B cell (primary cell): ENCODE measurements around the gene CLCNKA. TPM values are rescaled to one million over a fixed set of nuclear protein-coding genes. Genes with fewer than 3 reads are reported as not detected.
A peak's percentile ranks its signal among the peaks of the same experiment; 100 is the strongest.

ENCODE experiments used
- ATAC-seq: fragments of 200-7000 bp; cut with Tn5 transposase; one replicate; pipeline ENCODE4 v1.10.0; 2021; ENCODE audit warnings: low read depth, mild to moderate bottlenecking, moderate number of reproducible peaks, moderate library complexity
- CTCF ChIA-PET: fragments of 350-600 bp; sonication (Branson Sonifier 250); formaldehyde crosslinking; loops from one replicate; lab custom pipeline; 2021; ENCODE audit warnings: antibody characterized with exemption, inconsistent platforms; lab: Charles Lee
- POLR2A ChIA-PET: fragments of 350-600 bp; sonication (Branson Sonifier 250); formaldehyde crosslinking; loops from one replicate; lab custom pipeline; 2021; ENCODE audit warnings: antibody characterized with exemption; lab: Charles Lee
- DNase-seq: peaks from one replicate; pipeline ENCODE4 v3.0.0; 2013
- H2AFZ ChIP-seq: 2 replicates; pipeline ENCODE4 v1.6.1; 2012; ENCODE audit warnings: mild to moderate bottlenecking, low read depth, low read length; ENCODE audit not compliant: insufficient read depth, poor library complexity, severe bottlenecking
- H3K27ac ChIP-seq, 2 donors: 1 replicate in 1 of 2; 2 replicates in 1 of 2; pipeline ENCODE4 v1.5.1; 2012 to 2013; ENCODE audit warnings: low read length in 2 of 2, mild to moderate bottlenecking in 2 of 2, moderate library complexity in 1 of 2
- H3K27me3 ChIP-seq, 4 experiments: fragments of 200-600 bp in 1 of 4; sonication (generic) in 1 of 4; replicated peaks in 1 of 4; 1 replicate in 2 of 4; 2 replicates in 2 of 4; pipeline versions ENCODE4 v1.6.1 to v1.7.0; 2013 to 2016; ENCODE audit warnings: low read length in 3 of 4, mild to moderate bottlenecking in 2 of 4, mixed read lengths in 1 of 4, moderate library complexity in 1 of 4; ENCODE audit not compliant: insufficient read depth in 4 of 4, control insufficient read depth in 3 of 4; ENCODE audit errors: control extremely low read depth in 1 of 4
- H3K36me3 ChIP-seq, 2 experiments: replicated peaks in 1 of 2; 1 replicate in 1 of 2; 2 replicates in 1 of 2; pipeline versions ENCODE4 v1.6.1 to v1.7.1; 2013; ENCODE audit warnings: low read length in 1 of 2; ENCODE audit not compliant: insufficient read depth in 2 of 2, control insufficient read depth in 1 of 2; ENCODE audit errors: control extremely low read depth in 1 of 2, extremely low read depth in 1 of 2
- H3K4me1 ChIP-seq, 2 donors: fragments of 200-600 bp in 1 of 2; sonication (generic) in 1 of 2; 1 replicate in 1 of 2; 2 replicates in 1 of 2; pipeline versions ENCODE4 v1.5.1 to v1.6.1; 2013 to 2017; ENCODE audit warnings: low read length in 2 of 2; ENCODE audit not compliant: control insufficient read depth in 2 of 2, insufficient read depth in 2 of 2
- H3K4me2 ChIP-seq: replicated peaks from 2 replicates; pipeline ENCODE3; 2012; ENCODE audit warnings: mild to moderate bottlenecking, low read depth, low read length; ENCODE audit not compliant: poor library complexity, severe bottlenecking
- H3K4me3 ChIP-seq, 5 experiments: fragments of 200-600 bp in 1 of 5; sonication (generic) in 1 of 5; 1 replicate in 3 of 5; 2 replicates in 2 of 5; pipeline versions ENCODE4 v1.5.1 to v1.7.0; 2011 to 2016; ENCODE audit warnings: low read length in 4 of 5, mild to moderate bottlenecking in 4 of 5, low read depth in 2 of 5, control low read depth in 1 of 5, moderate library complexity in 1 of 5; ENCODE audit not compliant: insufficient read depth in 1 of 5; ENCODE audit errors: control extremely low read depth in 1 of 5, extremely low read depth in 1 of 5
- H3K79me2 ChIP-seq: fragments of 200-600 bp; sonication (generic); one replicate; pipeline ENCODE4 v1.6.0; 2016; ENCODE audit warnings: low read length; ENCODE audit not compliant: control insufficient read depth, insufficient read depth
- H3K9ac ChIP-seq: fragments of 200-600 bp; sonication (generic); 2 replicates; pipeline ENCODE4 v1.6.1; 2017; ENCODE audit warnings: mild to moderate bottlenecking, low read length, moderate library complexity
- H3K9me3 ChIP-seq, 3 donors: one replicate each; pipeline versions ENCODE4 v1.6.1 to v1.7.1; 2013; ENCODE audit warnings: low read length in 2 of 3; ENCODE audit not compliant: control insufficient read depth in 2 of 3, insufficient read depth in 1 of 3; ENCODE audit errors: control extremely low read depth in 1 of 3
- H4K20me1 ChIP-seq: 2 replicates; pipeline ENCODE4 v1.6.0; 2012; ENCODE audit warnings: mild to moderate bottlenecking, low read length; ENCODE audit not compliant: insufficient read depth, control insufficient read depth, poor library complexity, severe bottlenecking
- H3K27ac Mint-ChIP-seq: one replicate; pipeline ENCODE4 v1.8.0; 2021; ENCODE audit warnings: mixed read lengths
- H3K27me3 Mint-ChIP-seq: one replicate; pipeline ENCODE4 v1.8.0; 2021; ENCODE audit warnings: mixed read lengths
- H3K4me1 Mint-ChIP-seq: one replicate; pipeline ENCODE4 v1.8.0; 2021; ENCODE audit warnings: mixed read lengths
- H3K4me3 Mint-ChIP-seq: one replicate; pipeline ENCODE4 v1.8.0; 2021; ENCODE audit warnings: mixed read lengths
- H3K9me3 Mint-ChIP-seq: one replicate; pipeline ENCODE4 v1.8.0; 2022; ENCODE audit warnings: mixed read lengths; ENCODE audit not compliant: insufficient read depth
- CTCF ChIP-seq: fragments of 200-600 bp; IDR thresholded peaks from one replicate; pipeline ENCODE4 v1.8.0; 2022; ENCODE audit warnings: antibody characterized with exemption, mild to moderate bottlenecking
- EZH2 ChIP-seq: IDR thresholded peaks from 2 replicates; pipeline ENCODE4 v1.6.1; 2012; ENCODE audit warnings: borderline replicate concordance, low read depth, mild to moderate bottlenecking, moderate library complexity, low read length; ENCODE audit not compliant: insufficient read depth, poor library complexity, severe bottlenecking
- WGBS: methylation state at CpG from one replicate; pipeline ENCODE4 v1.1.5; 2013; ENCODE audit warnings: missing lambda C conversion rate; ENCODE audit not compliant: insufficient coverage; 5-methylcytosine and 5-hydroxymethylcytosine counted together
- intact Hi-C: fragments of 100-400 bp; cut with micrococcal nuclease; formaldehyde crosslinking; loops from one replicate; pipeline ENCODE4 v1.10.0; 2022
- polyA plus RNA-seq: library from polyadenylated mRNA; depleted of rRNA; stranded (reverse); fragments of >200 nt; gene quantifications from 2 replicates; pipeline ENCODE4 v1.2.3, GENCODE V29; 2012
- total RNA-seq, 2 donors: library from RNA; stranded (reverse); fragments of 120-200 nt in 1 of 2; gene quantifications; 1 replicate in 1 of 2; 2 replicates in 1 of 2; pipeline versions ENCODE4 v1.2.3 to v1.2.4, GENCODE V29; 2013 to 2022

The CLCNKA gene
- total and polyA plus RNA-seq, 2 donors (not counting 1 experiment from before 2014, with no cell fraction given): 0.03 TPM; not detected in 1

GRCh38 chr1:16013220-16013907, 8.5 kb upstream of the CLCNKA start:
- ATAC-seq (peak; percentile 54), DNase-seq (peak; percentile 40)
- H3K27me3 Mint-ChIP-seq: no peaks in the 10 kb centered on the region
- H3K27ac Mint-ChIP-seq: peak overlapping the region; percentile 41
- POLR2A ChIA-PET: no interaction called here
- H3K9me3 Mint-ChIP-seq: no peaks in the 10 kb centered on the region
- CTCF ChIA-PET: interaction anchor here (1.8 kb wide), 1 partner anchor 8 kb away, joined by 7 read pairs; no protein-coding TSS in a partner anchor
- 38% methylated on average over 22 of the region's 28 CpGs for WGBS
- Histone ChIP-seq H3K9ac (peak overlapping the region; percentile 65), H3K4me1 (peaks cover 18 to 32% of the 10 kb centered on the region in 2 donors), H2AFZ (peak overlapping the region; percentile 82), H3K27me3 (no peaks in the 10 kb centered on the region), H3K27ac (peak overlapping the region in 1 of 2 donors; percentile 36), H3K36me3 (no peaks in the 10 kb centered on the region), H3K4me2 (peak overlapping the region; percentile 94), H4K20me1 (no peaks in the 10 kb centered on the region), H3K4me3 (peak overlapping the region in 4 of 5 experiments; percentile 21 to 64 (median 52)), H3K79me2 (no peaks in the 10 kb centered on the region), H3K9me3 (no peaks in the 10 kb centered on the region)
- TF ChIP-seq CTCF: no peak
- peak overlapping the region; percentile 74 for H3K4me3 Mint-ChIP-seq
- intact Hi-C loops: no loop called here
- H3K4me1 Mint-ChIP-seq: peaks cover 28% of the 10 kb centered on the region

- no peak for ATAC-seq
- DNase-seq: no peak
- no peak overlapping the region for H3K9ac ChIP-seq
- H3K27me3 ChIP-seq: no peaks in the 10 kb centered on the region
- H3K9me3 ChIP-seq: no peaks in the 10 kb centered on the region
- no peaks in the 10 kb centered on the region for H3K9me3 Mint-ChIP-seq
- intact Hi-C loops: no loop called here
- WGBS: no CpG with 5 or more reads among the region's 4 CpGs
- no peak overlapping the region for H3K4me3 ChIP-seq
- no peaks in the 10 kb centered on the region for H3K27me3 Mint-ChIP-seq
- CTCF ChIA-PET: interaction anchor here (0.9 to 1.8 kb wide), 2 partner anchors 9 to 200 kb away, joined by 3 to 7 read pairs; no protein-coding TSS in a partner anchor
- no peak overlapping the region for H2AFZ ChIP-seq
- peaks cover 28% of the 10 kb centered on the region for H3K4me1 Mint-ChIP-seq
- H4K20me1 ChIP-seq: no peaks in the 10 kb centered on the region
- TF ChIP-seq EZH2 (no peak), CTCF (no peak)
- H3K79me2 ChIP-seq: no peaks in the 10 kb centered on the region
- H3K4me1 ChIP-seq: peaks cover 18 to 32% of the 10 kb centered on the region in 2 donors
- H3K36me3 ChIP-seq: no peaks in the 10 kb centered on the region
- no peak overlapping the region for H3K27ac ChIP-seq
- no peak overlapping the region for H3K4me2 ChIP-seq
- H3K4me3 Mint-ChIP-seq: peak overlapping the region; percentile 74
- H3K27ac Mint-ChIP-seq: peak overlapping the region; percentile 20
- POLR2A ChIA-PET: no interaction called here
Observed at GRCh38 chr1:16013908-16014258, 8.0 kb upstream of the CLCNKA start.
